ENCODE measurements around the gene SLC7A1. TPM values are rescaled to one million over a fixed set of nuclear protein-coding genes. Genes with fewer than 3 reads are reported as not detected.

SLC7A1 gene
- total RNA-seq, 1 donor from 2014 or later: 43.2 TPM

DNA sequence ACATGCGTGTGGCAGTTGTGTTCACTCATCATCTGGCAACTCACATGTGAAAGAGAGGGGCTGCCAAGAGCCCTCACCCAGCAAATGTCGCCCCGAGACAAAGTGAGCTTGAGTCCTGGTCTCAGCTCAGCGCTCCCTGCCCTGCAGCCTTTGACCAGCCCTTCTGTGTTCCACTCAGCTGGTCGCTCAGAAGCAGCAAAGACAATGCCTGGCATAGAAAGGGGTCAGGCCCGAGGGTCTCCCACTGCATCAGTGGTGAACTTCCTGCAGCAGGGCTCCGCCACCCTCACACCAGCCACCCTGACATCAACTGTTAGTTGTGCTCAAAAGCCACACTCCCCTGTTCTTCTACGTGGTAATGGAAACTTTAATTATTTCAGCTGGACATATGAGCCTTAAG lies 68.0 kb downstream of the SLC7A1 start:
- Histone ChIP-seq H3K4me1 (peaks cover 6% of the 10 kb centered on the region), H3K4me3 (no peak overlapping the region), H3K27ac (no peak overlapping the region), H3K9me3 (no peaks in the 10 kb centered on the region), H3K27me3 (no peaks in the 10 kb centered on the region), H3K36me3 (peaks cover 0 to 48% of the 10 kb centered on the region in 2 donors)
- DNase-seq (ENCODE audit: extremely low spot score in 2 of 2): no peak
- intact Hi-C loops (cut with DNase I): no loop called here
- TF ChIP-seq POLR2A (IDR thresholded peaks at IDR 0.05) (no peak), POLR2AphosphoS5 (IDR thresholded peaks at IDR 0.05; ENCODE audit: insufficient read depth in 1 of 2, low read depth in 1 of 2) (no peak)
- TF ChIP-seq, protein P1, sequence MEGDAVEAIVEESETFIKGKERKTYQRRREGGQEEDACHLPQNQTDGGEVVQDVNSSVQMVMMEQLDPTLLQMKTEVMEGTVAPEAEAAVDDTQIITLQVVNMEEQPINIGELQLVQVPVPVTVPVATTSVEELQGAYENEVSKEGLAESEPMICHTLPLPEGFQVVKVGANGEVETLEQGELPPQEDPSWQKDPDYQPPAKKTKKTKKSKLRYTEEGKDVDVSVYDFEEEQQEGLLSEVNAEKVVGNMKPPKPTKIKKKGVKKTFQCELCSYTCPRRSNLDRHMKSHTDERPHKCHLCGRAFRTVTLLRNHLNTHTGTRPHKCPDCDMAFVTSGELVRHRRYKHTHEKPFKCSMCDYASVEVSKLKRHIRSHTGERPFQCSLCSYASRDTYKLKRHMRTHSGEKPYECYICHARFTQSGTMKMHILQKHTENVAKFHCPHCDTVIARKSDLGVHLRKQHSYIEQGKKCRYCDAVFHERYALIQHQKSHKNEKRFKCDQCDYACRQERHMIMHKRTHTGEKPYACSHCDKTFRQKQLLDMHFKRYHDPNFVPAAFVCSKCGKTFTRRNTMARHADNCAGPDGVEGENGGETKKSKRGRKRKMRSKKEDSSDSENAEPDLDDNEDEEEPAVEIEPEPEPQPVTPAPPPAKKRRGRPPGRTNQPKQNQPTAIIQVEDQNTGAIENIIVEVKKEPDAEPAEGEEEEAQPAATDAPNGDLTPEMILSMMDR (IDR thresholded peaks at IDR 0.05): no peak

DNA sequence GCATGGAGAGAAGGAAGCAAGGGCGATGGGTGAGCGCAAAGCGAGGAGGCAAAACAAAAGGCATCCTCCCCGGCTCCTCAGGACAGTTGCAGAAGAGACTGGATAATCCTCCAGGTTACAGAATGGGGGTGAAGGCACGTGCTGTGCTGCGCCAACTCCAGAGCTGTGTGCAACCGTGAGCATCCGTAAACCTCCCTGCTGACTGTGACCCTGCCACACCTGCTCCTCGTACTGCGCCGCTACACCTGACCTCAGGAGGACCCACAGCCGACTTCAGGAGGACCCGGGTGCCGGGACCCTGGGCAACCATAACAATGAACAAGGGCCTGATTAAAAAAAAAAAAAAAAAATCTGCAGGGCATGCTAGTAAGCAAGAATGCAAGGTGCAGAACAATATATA lies 68.7 kb downstream of the SLC7A1 start:
- intact Hi-C loops (cut with DNase I): no loop called here
- Histone ChIP-seq H3K4me1 (peaks cover 11% of the 10 kb centered on the region), H3K4me3 (no peak overlapping the region), H3K27ac (no peak overlapping the region), H3K36me3 (peaks cover 0 to 46% of the 10 kb centered on the region in 2 donors), H3K27me3 (no peaks in the 10 kb centered on the region), H3K9me3 (no peaks in the 10 kb centered on the region)
- TF ChIP-seq, protein P1 (IDR thresholded peaks at IDR 0.05): no peak
- no peak for TF ChIP-seq POLR2A (IDR thresholded peaks at IDR 0.05)
- no peak for TF ChIP-seq POLR2AphosphoS5 (IDR thresholded peaks at IDR 0.05; ENCODE audit: insufficient read depth in 1 of 2, low read depth in 1 of 2)
- no peak for DNase-seq (ENCODE audit: extremely low spot score in 2 of 2)

DNA sequence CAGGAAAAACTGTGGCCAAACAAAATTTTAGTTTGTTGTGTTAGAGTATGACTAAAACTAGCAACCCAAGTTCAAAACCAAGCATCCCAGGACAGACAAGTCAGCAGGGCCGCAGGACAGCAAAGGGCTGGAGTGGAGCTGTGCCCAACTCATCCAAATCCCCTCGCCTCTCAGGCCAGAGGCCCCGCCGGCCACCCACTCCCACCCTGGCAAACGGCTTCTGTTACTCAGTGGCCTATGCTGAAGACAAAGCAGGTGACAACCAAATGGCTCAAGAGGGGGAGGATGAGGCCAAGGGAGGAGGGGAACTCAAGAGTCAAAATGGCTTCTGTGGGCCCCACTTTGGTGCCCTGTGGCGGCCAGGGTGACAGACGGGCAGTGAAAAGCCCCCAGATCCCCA lies 69.7 kb downstream of the SLC7A1 start:
- TF ChIP-seq POLR2AphosphoS5 (IDR thresholded peaks at IDR 0.05; ENCODE audit: insufficient read depth in 1 of 2, low read depth in 1 of 2) (no peak), POLR2A (IDR thresholded peaks at IDR 0.05) (no peak)
- TF ChIP-seq, protein P1 (IDR thresholded peaks at IDR 0.05): no peak
- Histone ChIP-seq H3K27me3 (no peaks in the 10 kb centered on the region), H3K4me1 (peaks cover 21% of the 10 kb centered on the region), H3K4me3 (no peak overlapping the region), H3K9me3 (no peaks in the 10 kb centered on the region), H3K36me3 (peaks cover 0 to 40% of the 10 kb centered on the region in 2 donors), H3K27ac (no peak overlapping the region)
- intact Hi-C loops (cut with DNase I): no loop called here
- DNase-seq (ENCODE audit: extremely low spot score in 2 of 2): no peak

DNA sequence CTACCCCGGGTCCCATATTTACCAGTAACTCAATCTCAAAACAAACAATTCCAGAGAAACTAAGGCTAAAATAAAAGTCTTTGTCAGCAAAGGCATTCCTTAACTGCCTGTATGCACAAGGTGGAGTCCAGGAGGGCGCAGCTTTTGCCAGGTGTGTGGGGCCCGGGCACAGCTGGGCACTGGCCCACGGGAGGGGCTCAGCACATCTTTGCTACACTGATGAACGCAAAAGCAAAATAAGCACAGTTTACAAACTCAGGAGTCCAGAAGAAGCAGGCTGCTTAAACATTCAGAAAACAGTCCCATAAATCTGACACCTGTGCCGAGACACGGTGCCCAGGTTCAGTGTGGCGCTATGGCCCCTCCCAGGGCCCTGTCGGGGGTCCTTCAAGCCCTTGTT lies 70.8 kb downstream of the SLC7A1 start:
- TF ChIP-seq, protein P1 (IDR thresholded peaks at IDR 0.05): no peak
- TF ChIP-seq POLR2AphosphoS5 (IDR thresholded peaks at IDR 0.05; ENCODE audit: insufficient read depth in 1 of 2, low read depth in 1 of 2) (no peak), POLR2A (IDR thresholded peaks at IDR 0.05) (no peak)
- H3K4me1 ChIP-seq: peaks cover 25% of the 10 kb centered on the region
- intact Hi-C loops (cut with DNase I): no loop called here
- H3K9me3 ChIP-seq: no peaks in the 10 kb centered on the region
- no peaks in the 10 kb centered on the region for H3K27me3 ChIP-seq
- no peak overlapping the region for H3K4me3 ChIP-seq
- no peak for DNase-seq (ENCODE audit: extremely low spot score in 2 of 2)
- H3K36me3 ChIP-seq: peaks cover 0 to 37% of the 10 kb centered on the region in 2 donors
- no peak overlapping the region for H3K27ac ChIP-seq

DNA sequence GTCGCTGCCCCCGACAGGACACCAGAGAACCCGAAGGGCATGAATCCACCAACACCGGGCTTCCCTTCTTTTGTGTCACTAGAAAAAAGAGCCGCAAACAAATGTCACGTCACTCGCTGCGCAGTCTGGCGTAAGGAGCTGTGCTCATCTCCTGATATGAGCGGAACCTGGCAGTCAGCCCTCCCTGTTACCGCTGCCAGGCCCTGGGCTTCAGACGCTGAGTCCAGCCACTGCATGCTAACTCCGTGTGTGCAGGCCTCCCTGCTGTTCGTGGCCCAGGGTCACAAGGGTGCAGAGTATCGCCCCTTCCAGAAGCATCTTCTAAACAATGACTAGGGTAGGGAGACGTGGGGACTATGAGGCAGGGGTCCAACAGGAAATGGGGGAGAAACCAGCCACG lies 71.3 kb downstream of the SLC7A1 start:
- H3K27ac ChIP-seq: peak overlapping the region; percentile 81
- peaks cover 25% of the 10 kb centered on the region for H3K4me1 ChIP-seq
- DNase-seq (ENCODE audit: extremely low spot score in 2 of 2): no peak
- no peak overlapping the region for H3K4me3 ChIP-seq
- peaks cover 0 to 33% of the 10 kb centered on the region in 2 donors for H3K36me3 ChIP-seq
- intact Hi-C loops (cut with DNase I): no loop called here
- TF ChIP-seq, protein P1 (IDR thresholded peaks at IDR 0.05): no peak
- TF ChIP-seq POLR2A (IDR thresholded peaks at IDR 0.05): no peak
- no peak for TF ChIP-seq POLR2AphosphoS5 (IDR thresholded peaks at IDR 0.05; ENCODE audit: insufficient read depth in 1 of 2, low read depth in 1 of 2)
- H3K9me3 ChIP-seq: no peaks in the 10 kb centered on the region
- no peaks in the 10 kb centered on the region for H3K27me3 ChIP-seq

All from vagina (tissue), 2 donors.